ENCODE results near the gene SFMBT2. TPM values are rescaled to one million over a fixed set of nuclear protein-coding genes. Genes with fewer than 3 reads are reported as not detected.

The SFMBT2 gene
- total and polyA plus RNA-seq, 8 donors, result 4.1 to 12.6 (median 5.2) TPM

DNA sequence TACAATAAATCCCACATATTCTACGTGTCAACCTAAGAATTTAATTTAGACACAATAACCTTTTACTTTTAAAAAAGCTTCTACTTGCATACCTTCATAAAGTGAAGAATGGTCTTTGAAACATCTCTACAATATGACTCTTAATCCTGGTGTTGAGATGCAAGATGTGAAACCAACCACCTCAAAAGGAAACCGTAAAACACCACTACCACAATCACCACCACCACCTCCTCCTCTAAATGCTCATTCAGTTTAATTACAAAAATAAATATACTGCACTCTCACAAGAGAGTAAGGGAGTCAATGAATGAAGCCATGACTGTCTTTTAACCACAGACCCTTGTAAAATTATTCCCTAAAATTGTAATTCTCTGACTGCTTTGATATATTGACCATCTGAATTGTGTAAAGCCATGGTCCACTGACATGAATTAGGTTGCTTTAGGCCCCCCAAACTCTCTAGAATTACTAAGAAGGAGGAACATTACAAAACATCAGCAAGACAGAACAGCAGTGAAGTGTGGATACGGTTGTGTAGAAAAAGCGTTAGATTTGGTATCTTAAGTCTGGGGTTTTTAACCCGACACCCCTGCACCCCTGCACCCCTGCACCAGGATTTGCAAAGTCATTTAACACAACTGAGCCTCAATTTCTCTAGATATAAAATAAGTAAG lies 171.4 kb downstream of the SFMBT2 start:
- intact Hi-C loops (cut with DNase I), result no loop called here
- Histone ChIP-seq H3K27ac (no peak overlapping the region), H3K4me3 (no peak overlapping the region), H3K9me3 (no peaks in the 10 kb centered on the region), H3K36me3 (no peaks in the 10 kb centered on the region), H3K27me3 (no peaks in the 10 kb centered on the region), H3K4me1 (peaks cover 0 to 6% of the 10 kb centered on the region in 2 donors)
- no peak for DNase-seq
- no peak for ATAC-seq
- TF ChIP-seq, protein P1, sequence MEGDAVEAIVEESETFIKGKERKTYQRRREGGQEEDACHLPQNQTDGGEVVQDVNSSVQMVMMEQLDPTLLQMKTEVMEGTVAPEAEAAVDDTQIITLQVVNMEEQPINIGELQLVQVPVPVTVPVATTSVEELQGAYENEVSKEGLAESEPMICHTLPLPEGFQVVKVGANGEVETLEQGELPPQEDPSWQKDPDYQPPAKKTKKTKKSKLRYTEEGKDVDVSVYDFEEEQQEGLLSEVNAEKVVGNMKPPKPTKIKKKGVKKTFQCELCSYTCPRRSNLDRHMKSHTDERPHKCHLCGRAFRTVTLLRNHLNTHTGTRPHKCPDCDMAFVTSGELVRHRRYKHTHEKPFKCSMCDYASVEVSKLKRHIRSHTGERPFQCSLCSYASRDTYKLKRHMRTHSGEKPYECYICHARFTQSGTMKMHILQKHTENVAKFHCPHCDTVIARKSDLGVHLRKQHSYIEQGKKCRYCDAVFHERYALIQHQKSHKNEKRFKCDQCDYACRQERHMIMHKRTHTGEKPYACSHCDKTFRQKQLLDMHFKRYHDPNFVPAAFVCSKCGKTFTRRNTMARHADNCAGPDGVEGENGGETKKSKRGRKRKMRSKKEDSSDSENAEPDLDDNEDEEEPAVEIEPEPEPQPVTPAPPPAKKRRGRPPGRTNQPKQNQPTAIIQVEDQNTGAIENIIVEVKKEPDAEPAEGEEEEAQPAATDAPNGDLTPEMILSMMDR (IDR thresholded peaks at IDR 0.05), result no peak

DNA sequence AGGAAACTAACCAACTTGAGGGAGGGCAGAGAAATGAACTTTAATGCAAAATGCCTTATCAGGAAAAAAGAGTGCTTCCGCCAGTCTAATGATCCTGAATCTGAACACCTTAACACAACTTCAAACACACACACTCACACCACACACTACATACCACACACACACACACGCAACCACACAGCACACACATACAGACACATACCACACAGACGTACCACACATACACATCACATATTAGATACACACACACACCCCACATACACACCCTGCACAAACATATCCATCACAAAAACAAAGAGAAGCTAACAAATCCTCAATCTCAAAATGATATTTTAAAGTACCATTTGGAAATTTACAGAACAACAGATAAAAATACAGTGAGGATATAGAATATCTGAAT lies 175.5 kb downstream of the SFMBT2 start:
- H3K27me3 ChIP-seq, result no peaks in the 10 kb centered on the region
- H3K4me3 ChIP-seq, result no peak overlapping the region
- TF ChIP-seq, protein P1 (IDR thresholded peaks at IDR 0.05), result no peak
- intact Hi-C loops (cut with DNase I), result no loop called here
- no peak for ATAC-seq
- no peaks in the 10 kb centered on the region for H3K36me3 ChIP-seq
- no peaks in the 10 kb centered on the region for H3K9me3 ChIP-seq
- no peak overlapping the region for H3K27ac ChIP-seq
- no peak for DNase-seq
- H3K4me1 ChIP-seq, result peaks cover 0 to 15% of the 10 kb centered on the region in 2 donors

DNA sequence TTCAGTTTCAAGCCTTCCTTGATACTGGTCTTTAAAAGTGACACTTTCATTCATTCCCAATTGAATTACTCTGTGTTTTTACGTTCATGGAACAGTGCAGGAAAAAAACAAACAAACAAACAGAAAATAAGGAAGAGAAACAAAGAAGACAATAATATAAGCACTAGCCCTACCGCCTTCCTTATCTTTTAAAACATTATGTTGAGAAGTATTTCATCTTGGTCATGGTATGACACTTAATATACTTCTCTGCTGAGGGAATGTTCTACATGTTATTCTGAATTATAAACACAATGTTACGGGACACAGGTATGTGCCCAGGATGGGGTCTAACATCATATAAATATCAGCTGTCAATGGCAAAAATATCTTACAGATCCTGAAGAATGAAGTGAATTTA lies 176.7 kb downstream of the SFMBT2 start:
- no peak for DNase-seq
- Histone ChIP-seq H3K36me3 (no peaks in the 10 kb centered on the region), H3K4me3 (no peak overlapping the region), H3K27ac (no peak overlapping the region), H3K4me1 (peaks cover 0 to 15% of the 10 kb centered on the region in 2 donors), H3K27me3 (no peaks in the 10 kb centered on the region), H3K9me3 (no peaks in the 10 kb centered on the region)
- TF ChIP-seq, protein P1 (IDR thresholded peaks at IDR 0.05), result no peak
- ATAC-seq, result no peak
- intact Hi-C loops (cut with DNase I), result no loop called here

DNA sequence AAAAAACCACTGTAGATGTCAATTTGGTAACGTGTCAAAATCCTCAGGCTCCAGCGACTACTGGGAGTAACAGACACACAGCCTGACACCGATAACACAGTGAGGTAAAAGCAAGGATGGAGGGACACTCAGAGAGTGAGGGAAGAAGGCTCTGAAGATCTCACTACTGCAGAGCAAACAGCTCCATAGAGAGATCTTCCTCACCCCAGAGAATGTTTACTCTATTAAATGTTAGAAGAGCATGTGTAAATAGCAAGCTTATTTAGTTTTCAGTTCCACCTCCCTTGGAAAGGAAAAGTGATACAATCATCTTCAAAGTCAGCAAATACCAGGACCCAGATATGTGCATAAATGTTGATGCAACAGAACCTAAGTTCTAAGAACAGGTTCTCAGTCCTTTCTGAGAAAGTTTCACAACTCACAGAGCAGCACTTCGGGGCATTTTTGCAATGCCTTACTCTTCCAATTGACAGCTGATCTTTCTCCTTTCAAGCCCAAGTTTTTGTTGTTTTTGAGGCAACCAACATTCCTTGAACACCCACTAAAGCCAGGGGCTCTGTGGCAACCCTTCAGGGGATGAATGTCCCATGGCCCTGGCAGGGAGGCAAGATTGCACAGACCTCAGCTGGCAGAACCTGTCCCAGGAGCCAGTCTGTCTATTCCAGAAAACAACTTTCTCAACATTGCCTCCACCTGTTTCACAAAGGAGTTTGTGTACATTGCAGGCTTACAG lies 177.4 kb downstream of the SFMBT2 start:
- Histone ChIP-seq H3K9me3 (no peaks in the 10 kb centered on the region), H3K4me3 (no peak overlapping the region), H3K36me3 (no peaks in the 10 kb centered on the region), H3K4me1 (peaks cover 0 to 15% of the 10 kb centered on the region in 2 donors), H3K27me3 (no peaks in the 10 kb centered on the region), H3K27ac (no peak overlapping the region)
- peak; percentile 54 for ATAC-seq
- intact Hi-C loops (cut with DNase I), result no loop called here
- TF ChIP-seq, protein P1 (IDR thresholded peaks at IDR 0.05), result no peak
- no peak for DNase-seq

Data from left lung (tissue), 10 donors.